HL-60 (cell line): Measurements from ENCODE around the gene FBXO42.

Experiments
- POLR2AphosphoS5 ChIP-seq: IDR thresholded peaks from 2 replicates; pipeline ENCODE4 v1.6.1; 2012; ENCODE audit warnings: low read depth
- SPI1 ChIP-seq: IDR thresholded peaks from 2 replicates; pipeline ENCODE4 v1.6.1; 2012; ENCODE audit warnings: low read depth, mild to moderate bottlenecking, borderline replicate concordance
- TF ChIP-seq, protein P1 (sequence below): IDR thresholded peaks from one replicate; pipeline ENCODE4 v1.5.1; 2011; ENCODE audit warnings: low read length, control low read depth, inconsistent platforms; ENCODE audit not compliant: insufficient read depth
- TF ChIP-seq, protein P2 (sequence below): IDR thresholded peaks from 2 replicates; pipeline ENCODE4 v1.6.1; 2012; ENCODE audit warnings: low read depth; ENCODE audit not compliant: insufficient replicate concordance

DNA sequence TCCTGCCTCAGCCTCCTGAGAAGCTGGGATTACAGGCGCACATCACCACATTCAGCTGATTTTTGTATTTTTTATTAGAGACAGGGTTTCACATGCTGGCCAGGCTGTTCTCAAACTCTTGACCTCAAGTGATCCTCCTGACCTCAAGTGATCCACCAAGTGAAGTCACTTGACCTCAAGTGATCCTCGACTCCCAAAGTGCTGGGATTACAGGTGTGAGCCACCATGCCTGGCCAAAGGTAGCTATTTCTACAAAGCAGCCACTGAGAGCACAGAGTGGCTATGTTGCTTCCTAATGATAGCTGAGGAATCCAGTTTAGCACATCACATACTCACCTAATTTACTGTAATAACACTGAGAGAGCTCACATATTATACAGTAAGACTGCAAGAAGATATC is 70.5 kb downstream of the FBXO42 start:
- TF ChIP-seq, protein P1, sequence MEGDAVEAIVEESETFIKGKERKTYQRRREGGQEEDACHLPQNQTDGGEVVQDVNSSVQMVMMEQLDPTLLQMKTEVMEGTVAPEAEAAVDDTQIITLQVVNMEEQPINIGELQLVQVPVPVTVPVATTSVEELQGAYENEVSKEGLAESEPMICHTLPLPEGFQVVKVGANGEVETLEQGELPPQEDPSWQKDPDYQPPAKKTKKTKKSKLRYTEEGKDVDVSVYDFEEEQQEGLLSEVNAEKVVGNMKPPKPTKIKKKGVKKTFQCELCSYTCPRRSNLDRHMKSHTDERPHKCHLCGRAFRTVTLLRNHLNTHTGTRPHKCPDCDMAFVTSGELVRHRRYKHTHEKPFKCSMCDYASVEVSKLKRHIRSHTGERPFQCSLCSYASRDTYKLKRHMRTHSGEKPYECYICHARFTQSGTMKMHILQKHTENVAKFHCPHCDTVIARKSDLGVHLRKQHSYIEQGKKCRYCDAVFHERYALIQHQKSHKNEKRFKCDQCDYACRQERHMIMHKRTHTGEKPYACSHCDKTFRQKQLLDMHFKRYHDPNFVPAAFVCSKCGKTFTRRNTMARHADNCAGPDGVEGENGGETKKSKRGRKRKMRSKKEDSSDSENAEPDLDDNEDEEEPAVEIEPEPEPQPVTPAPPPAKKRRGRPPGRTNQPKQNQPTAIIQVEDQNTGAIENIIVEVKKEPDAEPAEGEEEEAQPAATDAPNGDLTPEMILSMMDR, result no peak
- TF ChIP-seq SPI1 (no peak), POLR2AphosphoS5 (no peak)
- TF ChIP-seq, protein P2, sequence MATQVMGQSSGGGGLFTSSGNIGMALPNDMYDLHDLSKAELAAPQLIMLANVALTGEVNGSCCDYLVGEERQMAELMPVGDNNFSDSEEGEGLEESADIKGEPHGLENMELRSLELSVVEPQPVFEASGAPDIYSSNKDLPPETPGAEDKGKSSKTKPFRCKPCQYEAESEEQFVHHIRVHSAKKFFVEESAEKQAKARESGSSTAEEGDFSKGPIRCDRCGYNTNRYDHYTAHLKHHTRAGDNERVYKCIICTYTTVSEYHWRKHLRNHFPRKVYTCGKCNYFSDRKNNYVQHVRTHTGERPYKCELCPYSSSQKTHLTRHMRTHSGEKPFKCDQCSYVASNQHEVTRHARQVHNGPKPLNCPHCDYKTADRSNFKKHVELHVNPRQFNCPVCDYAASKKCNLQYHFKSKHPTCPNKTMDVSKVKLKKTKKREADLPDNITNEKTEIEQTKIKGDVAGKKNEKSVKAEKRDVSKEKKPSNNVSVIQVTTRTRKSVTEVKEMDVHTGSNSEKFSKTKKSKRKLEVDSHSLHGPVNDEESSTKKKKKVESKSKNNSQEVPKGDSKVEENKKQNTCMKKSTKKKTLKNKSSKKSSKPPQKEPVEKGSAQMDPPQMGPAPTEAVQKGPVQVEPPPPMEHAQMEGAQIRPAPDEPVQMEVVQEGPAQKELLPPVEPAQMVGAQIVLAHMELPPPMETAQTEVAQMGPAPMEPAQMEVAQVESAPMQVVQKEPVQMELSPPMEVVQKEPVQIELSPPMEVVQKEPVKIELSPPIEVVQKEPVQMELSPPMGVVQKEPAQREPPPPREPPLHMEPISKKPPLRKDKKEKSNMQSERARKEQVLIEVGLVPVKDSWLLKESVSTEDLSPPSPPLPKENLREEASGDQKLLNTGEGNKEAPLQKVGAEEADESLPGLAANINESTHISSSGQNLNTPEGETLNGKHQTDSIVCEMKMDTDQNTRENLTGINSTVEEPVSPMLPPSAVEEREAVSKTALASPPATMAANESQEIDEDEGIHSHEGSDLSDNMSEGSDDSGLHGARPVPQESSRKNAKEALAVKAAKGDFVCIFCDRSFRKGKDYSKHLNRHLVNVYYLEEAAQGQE, result no peak
